ENCODE results near the gene CRHR1. TPM values are rescaled to one million over a fixed set of nuclear protein-coding genes. Genes with fewer than 3 reads are reported as not detected.

The CRHR1 gene
- total RNA-seq, 4 donors from 2014 or later = not detected

DNA sequence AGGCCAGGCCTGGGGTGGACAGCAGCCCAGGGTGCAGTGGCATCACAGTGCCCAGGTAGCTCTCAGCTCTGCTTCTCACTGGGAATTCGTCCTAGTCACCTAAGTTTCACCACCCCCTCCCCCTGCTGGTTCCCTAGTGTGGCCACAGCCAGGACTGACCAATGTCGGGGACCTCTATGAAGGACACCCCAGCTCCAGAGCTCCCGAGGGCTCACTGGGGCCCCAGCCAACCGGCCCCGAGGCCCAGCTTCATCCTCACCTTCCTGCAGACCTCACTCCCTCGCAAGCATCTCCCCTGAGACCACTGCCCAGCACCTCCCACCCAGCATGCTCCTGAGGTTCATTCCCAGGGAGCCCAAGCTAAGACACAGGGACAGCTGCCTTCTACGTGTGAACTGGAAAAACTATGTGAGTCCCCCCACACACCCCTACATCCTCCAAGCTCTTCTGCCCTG, 65.4 kb downstream of the CRHR1 start:
- DNase-seq = no peak
- Histone ChIP-seq H3K4me3 (no peak overlapping the region), H3K4me1 (no peaks in the 10 kb centered on the region), H3K36me3 (no peaks in the 10 kb centered on the region), H3K9me3 (no peaks in the 10 kb centered on the region), H3K27me3 (peaks cover 18% of the 10 kb centered on the region), H3K27ac (no peak overlapping the region)
- intact Hi-C loops (cut with DNase I; ENCODE audit: low total_unique reads) = loop anchor here (5.0 kb wide), 1 partner anchor 217 kb away; no protein-coding TSS in a partner anchor
- TF ChIP-seq CTCF (IDR thresholded peaks at IDR 0.05) (no peak), POLR2AphosphoS5 (IDR thresholded peaks at IDR 0.05) (no peak), POLR2A (IDR thresholded peaks at IDR 0.05) (no peak), EP300 (IDR thresholded peaks at IDR 0.05; ENCODE audit: low read depth) (no peak)
- 77% methylated on average over 7 of the region's 7 CpGs; no CpG with 5 or more reads in 1 of the 2 donors for WGBS, 2 donors (ENCODE audit: low coverage in 1 of 2)
- in situ Hi-C loops (cut with MboI; ENCODE audit: low pct_ligation_motif_present in 1 of 4, low pct_unique_long_range_greater_than_20kb in 1 of 4, low sequenced_read_pairs in 3 of 4) = no loop called here

DNA sequence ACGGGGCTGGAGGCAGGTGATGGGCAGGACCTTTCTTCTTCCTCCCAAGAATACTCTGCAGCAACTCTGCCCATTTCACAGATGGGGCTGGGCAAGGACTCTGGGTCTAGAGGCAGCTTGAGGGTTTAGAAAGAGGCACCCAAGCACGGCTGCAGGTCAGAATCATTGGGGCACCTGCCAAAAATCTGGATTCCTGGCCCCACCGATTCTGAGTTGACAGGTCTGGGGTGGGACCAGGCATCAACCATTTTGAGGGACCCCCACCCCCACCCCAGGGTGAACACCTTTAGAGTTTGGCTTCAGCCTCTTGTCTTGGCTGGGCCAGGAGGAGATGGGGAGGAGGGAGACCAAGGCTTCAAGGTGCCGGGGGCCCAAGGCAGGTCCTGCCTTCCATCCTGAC, 65.9 kb downstream of the CRHR1 start:
- Histone ChIP-seq H3K27me3 (peaks cover 18% of the 10 kb centered on the region), H3K27ac (no peak overlapping the region), H3K4me1 (no peaks in the 10 kb centered on the region), H3K9me3 (no peaks in the 10 kb centered on the region), H3K4me3 (no peak overlapping the region), H3K36me3 (no peaks in the 10 kb centered on the region)
- 76% methylated on average over 4 of the region's 4 CpGs; no CpG with 5 or more reads in 1 of the 2 donors for WGBS, 2 donors (ENCODE audit: low coverage in 1 of 2)
- intact Hi-C loops (cut with DNase I; ENCODE audit: low total_unique reads) (no loop called here), in situ Hi-C loops (cut with MboI; ENCODE audit: low pct_ligation_motif_present in 1 of 4, low pct_unique_long_range_greater_than_20kb in 1 of 4, low sequenced_read_pairs in 3 of 4) (no loop called here)
- DNase-seq = no peak
- TF ChIP-seq EP300 (IDR thresholded peaks at IDR 0.05; ENCODE audit: low read depth) (no peak), POLR2AphosphoS5 (IDR thresholded peaks at IDR 0.05) (no peak), CTCF (IDR thresholded peaks at IDR 0.05) (no peak), POLR2A (IDR thresholded peaks at IDR 0.05) (no peak)

DNA sequence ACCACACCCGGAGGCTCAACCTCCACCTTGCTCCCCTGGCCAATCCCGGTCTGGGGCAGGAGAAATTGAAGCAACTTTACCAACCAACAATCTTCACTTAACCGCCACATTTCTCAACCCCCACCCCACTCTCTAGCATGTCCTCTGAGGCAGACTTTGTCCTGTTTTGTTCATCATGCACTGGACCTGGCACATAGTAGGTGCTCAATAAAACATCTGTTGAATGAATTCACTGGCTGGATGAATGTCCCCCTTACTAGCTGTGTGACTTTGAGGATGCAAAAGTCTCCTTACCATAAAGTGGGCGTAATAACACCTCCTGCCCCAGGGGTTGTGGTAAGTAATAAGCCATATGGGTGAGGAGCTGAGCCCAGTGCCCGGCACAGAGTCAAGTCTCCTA, 66.3 kb downstream of the CRHR1 start:
- 78 to 80% methylated on average over 1 to 5 of the region's 5 CpGs for WGBS, 2 donors (ENCODE audit: low coverage in 1 of 2)
- Histone ChIP-seq H3K4me1 (no peaks in the 10 kb centered on the region), H3K9me3 (no peaks in the 10 kb centered on the region), H3K4me3 (no peak overlapping the region), H3K27me3 (peaks cover 18% of the 10 kb centered on the region), H3K27ac (no peak overlapping the region), H3K36me3 (no peaks in the 10 kb centered on the region)
- in situ Hi-C loops (cut with MboI; ENCODE audit: low pct_ligation_motif_present in 1 of 4, low pct_unique_long_range_greater_than_20kb in 1 of 4, low sequenced_read_pairs in 3 of 4) = no loop called here
- intact Hi-C loops (cut with DNase I; ENCODE audit: low total_unique reads) = no loop called here
- TF ChIP-seq EP300 (IDR thresholded peaks at IDR 0.05; ENCODE audit: low read depth) = no peak
- DNase-seq = no peak

- H3K27ac ChIP-seq = no peak overlapping the region
- in situ Hi-C loops (cut with MboI; ENCODE audit: low pct_ligation_motif_present in 1 of 4, low pct_unique_long_range_greater_than_20kb in 1 of 4, low sequenced_read_pairs in 3 of 4) (no loop called here), intact Hi-C loops (cut with DNase I; ENCODE audit: low total_unique reads) (no loop called here)
- DNase-seq = no peak
- H3K4me1 ChIP-seq = no peaks in the 10 kb centered on the region
- H3K4me3 ChIP-seq = no peak overlapping the region
- TF ChIP-seq POLR2AphosphoS5 (IDR thresholded peaks at IDR 0.05) (no peak), CTCF (IDR thresholded peaks at IDR 0.05) (no peak)
- no peaks in the 10 kb centered on the region for H3K9me3 ChIP-seq
- H3K27me3 ChIP-seq = peaks cover 18% of the 10 kb centered on the region
- H3K36me3 ChIP-seq = no peaks in the 10 kb centered on the region
- WGBS, 2 donors (ENCODE audit: low coverage in 1 of 2) = 76% methylated on average over 6 of the region's 6 CpGs; no CpG with 5 or more reads in 1 of the 2 donors
These were observed 66.9 kb downstream of the CRHR1 start for GRCh38 chr17:45851022-45851421.

- H3K4me1 ChIP-seq = no peaks in the 10 kb centered on the region
- 38% methylated on average over 8 of the region's 8 CpGs; no CpG with 5 or more reads in 1 of the 2 donors for WGBS, 2 donors (ENCODE audit: low coverage in 1 of 2)
- H3K27me3 ChIP-seq = peaks cover 18% of the 10 kb centered on the region
- H3K27ac ChIP-seq = no peak overlapping the region
- no peak for DNase-seq
- in situ Hi-C loops (cut with MboI; ENCODE audit: low pct_ligation_motif_present in 1 of 4, low pct_unique_long_range_greater_than_20kb in 1 of 4, low sequenced_read_pairs in 3 of 4) = no loop called here
- TF ChIP-seq POLR2A (IDR thresholded peaks at IDR 0.05) (no peak), EP300 (IDR thresholded peaks at IDR 0.05; ENCODE audit: low read depth) (no peak), CTCF (IDR thresholded peaks at IDR 0.05) (no peak), POLR2AphosphoS5 (IDR thresholded peaks at IDR 0.05) (no peak)
- intact Hi-C loops (cut with DNase I; ENCODE audit: low total_unique reads) = no loop called here
- H3K9me3 ChIP-seq = no peaks in the 10 kb centered on the region
- no peaks in the 10 kb centered on the region for H3K36me3 ChIP-seq
- H3K4me3 ChIP-seq = no peak overlapping the region
These were observed 67.3 kb downstream of the CRHR1 start for GRCh38 chr17:45851464-45851863.
